ENCODE measurements around the gene TAS2R41.

The TAS2R41 gene

DNA sequence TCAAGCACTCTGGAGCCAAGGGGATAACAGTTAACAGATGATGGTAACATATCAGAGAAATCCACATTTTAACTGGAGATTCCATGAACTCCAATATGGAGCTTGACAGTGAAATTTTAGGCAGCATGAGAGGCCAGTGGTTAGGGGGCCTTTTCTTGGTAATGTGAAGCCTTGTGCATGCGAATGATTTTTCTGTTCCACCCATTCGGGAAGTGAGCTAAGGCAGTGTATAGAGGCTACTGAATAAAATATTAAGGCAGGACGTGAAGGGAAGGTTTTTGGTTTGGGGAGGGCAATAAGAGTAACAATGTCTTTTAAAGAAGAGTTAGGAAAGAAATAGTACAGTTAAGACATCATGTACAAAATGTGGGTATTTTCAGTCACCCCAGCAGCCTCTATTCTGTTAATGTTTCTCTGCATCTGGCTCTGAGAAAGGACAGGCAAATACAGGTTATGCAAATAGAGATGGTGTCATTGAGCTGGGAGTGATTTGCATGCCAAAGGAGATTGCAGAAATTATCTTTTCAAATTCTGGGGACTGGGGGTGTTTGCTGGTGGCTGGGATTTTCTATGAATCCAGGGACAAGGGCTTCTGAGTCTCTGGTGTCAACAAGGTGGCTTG, 41.2 kb upstream of the TAS2R41 start:
- no peak overlapping the region for H3K4me3 ChIP-seq (ENCODE audit: low read length)

DNA sequence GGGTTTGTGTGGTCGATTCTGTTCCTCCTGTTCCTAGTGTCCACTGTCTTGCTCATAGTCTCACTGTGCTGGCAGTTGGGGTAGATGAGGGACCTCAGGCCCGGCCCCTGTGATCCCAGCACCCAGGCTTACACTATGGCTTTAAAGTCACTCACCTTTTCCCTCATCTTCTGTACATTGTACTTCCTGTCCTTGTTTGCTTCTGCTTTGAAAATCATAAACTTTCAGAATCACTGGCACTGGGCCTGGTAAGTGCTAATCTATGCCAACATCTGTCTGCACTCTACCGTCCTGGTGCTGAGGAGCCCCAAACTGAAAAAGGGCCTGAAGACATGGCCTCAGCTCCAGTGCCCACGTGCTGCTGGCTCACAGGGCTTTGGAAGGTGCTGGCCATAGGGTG, 40.1 kb upstream of the TAS2R41 start:
- no peak for DNase-seq (ENCODE audit: low read depth)
- H3K4me3 ChIP-seq (ENCODE audit: low read length): no peak overlapping the region
- TF ChIP-seq, protein P1, sequence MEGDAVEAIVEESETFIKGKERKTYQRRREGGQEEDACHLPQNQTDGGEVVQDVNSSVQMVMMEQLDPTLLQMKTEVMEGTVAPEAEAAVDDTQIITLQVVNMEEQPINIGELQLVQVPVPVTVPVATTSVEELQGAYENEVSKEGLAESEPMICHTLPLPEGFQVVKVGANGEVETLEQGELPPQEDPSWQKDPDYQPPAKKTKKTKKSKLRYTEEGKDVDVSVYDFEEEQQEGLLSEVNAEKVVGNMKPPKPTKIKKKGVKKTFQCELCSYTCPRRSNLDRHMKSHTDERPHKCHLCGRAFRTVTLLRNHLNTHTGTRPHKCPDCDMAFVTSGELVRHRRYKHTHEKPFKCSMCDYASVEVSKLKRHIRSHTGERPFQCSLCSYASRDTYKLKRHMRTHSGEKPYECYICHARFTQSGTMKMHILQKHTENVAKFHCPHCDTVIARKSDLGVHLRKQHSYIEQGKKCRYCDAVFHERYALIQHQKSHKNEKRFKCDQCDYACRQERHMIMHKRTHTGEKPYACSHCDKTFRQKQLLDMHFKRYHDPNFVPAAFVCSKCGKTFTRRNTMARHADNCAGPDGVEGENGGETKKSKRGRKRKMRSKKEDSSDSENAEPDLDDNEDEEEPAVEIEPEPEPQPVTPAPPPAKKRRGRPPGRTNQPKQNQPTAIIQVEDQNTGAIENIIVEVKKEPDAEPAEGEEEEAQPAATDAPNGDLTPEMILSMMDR (IDR thresholded peaks at IDR 0.05; ENCODE audit: insufficient read depth, low read depth, low read length, missing control alignments): no peak

More for the DNA sequence above, 41.2 kb upstream of the TAS2R41 start:
- TF ChIP-seq, protein P1 (IDR thresholded peaks at IDR 0.05; ENCODE audit: insufficient read depth, low read depth, low read length, missing control alignments): no peak
- no peak for DNase-seq (ENCODE audit: low read depth)

DNA sequence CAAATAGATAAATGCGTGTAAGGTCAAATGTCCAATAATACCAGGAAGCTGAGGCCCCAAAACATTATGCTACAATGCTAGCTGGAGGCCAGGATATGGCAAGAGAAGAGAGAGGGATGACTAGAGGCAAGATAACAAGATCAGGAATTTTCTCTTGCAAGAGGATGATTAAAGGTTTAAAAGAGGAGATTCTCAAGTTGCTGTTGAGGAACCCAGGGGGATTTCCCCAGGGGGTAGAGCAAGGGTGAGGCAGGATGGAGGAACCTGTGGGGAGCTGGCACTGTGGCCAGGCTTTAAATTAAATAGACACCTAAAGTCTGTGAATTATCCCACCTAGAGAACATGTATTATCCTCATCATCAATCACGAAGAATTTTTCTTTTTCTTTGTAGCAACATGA, 37.8 kb upstream of the TAS2R41 start:
- H3K4me3 ChIP-seq (ENCODE audit: low read length): no peak overlapping the region
- no peak for DNase-seq (ENCODE audit: low read depth)
- TF ChIP-seq, protein P1 (IDR thresholded peaks at IDR 0.05; ENCODE audit: insufficient read depth, low read depth, low read length, missing control alignments): no peak

DNA sequence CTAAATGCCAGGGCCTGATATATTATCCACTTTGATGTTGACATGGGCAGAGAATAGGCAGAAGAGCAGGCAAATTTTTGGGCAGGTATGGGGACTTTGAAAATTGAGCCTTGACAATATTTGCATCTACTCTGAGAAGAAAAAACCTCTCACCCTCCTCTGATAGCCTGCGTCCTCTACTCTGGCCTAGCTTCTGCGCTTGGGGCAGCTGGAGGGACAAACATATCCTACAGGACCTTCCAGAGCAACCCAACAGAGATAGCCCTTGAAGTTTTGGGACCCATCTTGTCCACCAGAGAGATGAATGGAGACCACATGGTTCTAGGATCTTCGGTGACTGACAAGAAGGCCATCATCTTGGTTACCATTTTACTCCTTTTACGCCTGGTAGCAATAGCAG, 34.5 kb upstream of the TAS2R41 start, which contains the start of gene TAS2R60:
Gene TAS2R60 (plus strand): TSS at position 301 of the 400 bp plus-strand sequence. CDS start 0 bp downstream, at position 301.
- no peak for DNase-seq (ENCODE audit: low read depth)
- no peak within 1 kb of the TSS for H3K4me3 ChIP-seq (ENCODE audit: low read length)
- TF ChIP-seq, protein P1 (IDR thresholded peaks at IDR 0.05; ENCODE audit: insufficient read depth, low read depth, low read length, missing control alignments): no peak

DNA sequence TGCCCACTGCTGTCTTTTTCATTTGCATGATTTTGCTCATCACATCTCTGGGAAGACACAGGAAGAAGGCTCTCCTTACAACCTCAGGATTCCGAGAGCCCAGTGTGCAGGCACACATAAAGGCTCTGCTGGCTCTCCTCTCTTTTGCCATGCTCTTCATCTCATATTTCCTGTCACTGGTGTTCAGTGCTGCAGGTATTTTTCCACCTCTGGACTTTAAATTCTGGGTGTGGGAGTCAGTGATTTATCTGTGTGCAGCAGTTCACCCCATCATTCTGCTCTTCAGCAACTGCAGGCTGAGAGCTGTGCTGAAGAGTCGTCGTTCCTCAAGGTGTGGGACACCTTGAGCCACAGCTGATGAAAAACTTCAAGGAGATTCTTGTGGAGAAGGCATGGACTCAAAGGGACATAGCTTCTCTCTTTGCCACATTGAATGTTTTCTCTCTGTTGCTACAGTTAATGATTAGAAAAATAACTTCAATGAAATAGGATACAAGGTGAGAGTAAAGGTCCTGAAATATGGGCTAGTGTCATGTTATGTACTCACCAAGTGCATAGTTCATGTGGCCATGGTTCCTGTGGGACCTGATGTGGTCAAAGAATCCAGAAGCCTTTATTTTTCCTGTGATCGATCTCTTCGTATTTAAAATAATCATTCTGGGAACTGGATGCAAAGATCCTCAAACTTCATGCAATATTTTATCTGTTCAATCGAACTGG, 33.5 kb upstream of the TAS2R41 start:
- TF ChIP-seq, protein P1 (IDR thresholded peaks at IDR 0.05; ENCODE audit: insufficient read depth, low read depth, low read length, missing control alignments): no peak
- H3K4me3 ChIP-seq (ENCODE audit: low read length): no peak overlapping the region
- no peak for DNase-seq (ENCODE audit: low read depth)

DNA sequence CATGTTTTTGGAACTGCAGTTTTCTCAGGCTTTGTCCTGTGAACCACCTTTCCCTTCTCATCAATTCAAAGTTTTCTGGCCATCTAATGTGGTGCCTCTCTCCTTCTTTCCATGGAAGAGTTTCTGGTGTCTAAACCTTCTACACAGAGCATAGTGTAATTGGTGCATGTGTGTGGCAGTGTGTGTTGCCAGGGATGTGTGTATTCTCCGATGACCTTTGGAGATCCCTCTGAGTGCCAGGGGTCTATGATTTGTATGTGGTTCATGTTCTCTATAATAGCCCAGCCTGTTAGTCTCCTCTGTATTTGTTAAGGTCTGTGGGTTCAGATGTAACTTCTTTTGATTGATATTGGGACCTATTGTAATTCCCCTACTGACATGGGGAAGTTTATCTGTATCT, 32.9 kb upstream of the TAS2R41 start:
- H3K4me3 ChIP-seq (ENCODE audit: low read length): no peak overlapping the region
- TF ChIP-seq, protein P1 (IDR thresholded peaks at IDR 0.05; ENCODE audit: insufficient read depth, low read depth, low read length, missing control alignments): no peak
- no peak for DNase-seq (ENCODE audit: low read depth)
